ENCODE results near the gene UNC80. TPM values are rescaled to one million over a fixed set of nuclear protein-coding genes. Genes with fewer than 3 reads are reported as not detected.
"Not testable (repeated sequence)": the region's sequence is repeated elsewhere in the genome, so short reads cannot be mapped to it uniquely, and the experiment has no call there.

UNC80 gene, protein sequence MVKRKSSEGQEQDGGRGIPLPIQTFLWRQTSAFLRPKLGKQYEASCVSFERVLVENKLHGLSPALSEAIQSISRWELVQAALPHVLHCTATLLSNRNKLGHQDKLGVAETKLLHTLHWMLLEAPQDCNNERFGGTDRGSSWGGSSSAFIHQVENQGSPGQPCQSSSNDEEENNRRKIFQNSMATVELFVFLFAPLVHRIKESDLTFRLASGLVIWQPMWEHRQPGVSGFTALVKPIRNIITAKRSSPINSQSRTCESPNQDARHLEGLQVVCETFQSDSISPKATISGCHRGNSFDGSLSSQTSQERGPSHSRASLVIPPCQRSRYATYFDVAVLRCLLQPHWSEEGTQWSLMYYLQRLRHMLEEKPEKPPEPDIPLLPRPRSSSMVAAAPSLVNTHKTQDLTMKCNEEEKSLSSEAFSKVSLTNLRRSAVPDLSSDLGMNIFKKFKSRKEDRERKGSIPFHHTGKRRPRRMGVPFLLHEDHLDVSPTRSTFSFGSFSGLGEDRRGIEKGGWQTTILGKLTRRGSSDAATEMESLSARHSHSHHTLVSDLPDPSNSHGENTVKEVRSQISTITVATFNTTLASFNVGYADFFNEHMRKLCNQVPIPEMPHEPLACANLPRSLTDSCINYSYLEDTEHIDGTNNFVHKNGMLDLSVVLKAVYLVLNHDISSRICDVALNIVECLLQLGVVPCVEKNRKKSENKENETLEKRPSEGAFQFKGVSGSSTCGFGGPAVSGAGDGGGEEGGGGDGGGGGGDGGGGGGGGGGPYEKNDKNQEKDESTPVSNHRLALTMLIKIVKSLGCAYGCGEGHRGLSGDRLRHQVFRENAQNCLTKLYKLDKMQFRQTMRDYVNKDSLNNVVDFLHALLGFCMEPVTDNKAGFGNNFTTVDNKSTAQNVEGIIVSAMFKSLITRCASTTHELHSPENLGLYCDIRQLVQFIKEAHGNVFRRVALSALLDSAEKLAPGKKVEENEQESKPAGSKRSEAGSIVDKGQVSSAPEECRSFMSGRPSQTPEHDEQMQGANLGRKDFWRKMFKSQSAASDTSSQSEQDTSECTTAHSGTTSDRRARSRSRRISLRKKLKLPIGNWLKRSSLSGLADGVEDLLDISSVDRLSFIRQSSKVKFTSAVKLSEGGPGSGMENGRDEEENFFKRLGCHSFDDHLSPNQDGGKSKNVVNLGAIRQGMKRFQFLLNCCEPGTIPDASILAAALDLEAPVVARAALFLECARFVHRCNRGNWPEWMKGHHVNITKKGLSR (N-terminal part only)
- 0.79 TPM for total RNA-seq

DNA sequence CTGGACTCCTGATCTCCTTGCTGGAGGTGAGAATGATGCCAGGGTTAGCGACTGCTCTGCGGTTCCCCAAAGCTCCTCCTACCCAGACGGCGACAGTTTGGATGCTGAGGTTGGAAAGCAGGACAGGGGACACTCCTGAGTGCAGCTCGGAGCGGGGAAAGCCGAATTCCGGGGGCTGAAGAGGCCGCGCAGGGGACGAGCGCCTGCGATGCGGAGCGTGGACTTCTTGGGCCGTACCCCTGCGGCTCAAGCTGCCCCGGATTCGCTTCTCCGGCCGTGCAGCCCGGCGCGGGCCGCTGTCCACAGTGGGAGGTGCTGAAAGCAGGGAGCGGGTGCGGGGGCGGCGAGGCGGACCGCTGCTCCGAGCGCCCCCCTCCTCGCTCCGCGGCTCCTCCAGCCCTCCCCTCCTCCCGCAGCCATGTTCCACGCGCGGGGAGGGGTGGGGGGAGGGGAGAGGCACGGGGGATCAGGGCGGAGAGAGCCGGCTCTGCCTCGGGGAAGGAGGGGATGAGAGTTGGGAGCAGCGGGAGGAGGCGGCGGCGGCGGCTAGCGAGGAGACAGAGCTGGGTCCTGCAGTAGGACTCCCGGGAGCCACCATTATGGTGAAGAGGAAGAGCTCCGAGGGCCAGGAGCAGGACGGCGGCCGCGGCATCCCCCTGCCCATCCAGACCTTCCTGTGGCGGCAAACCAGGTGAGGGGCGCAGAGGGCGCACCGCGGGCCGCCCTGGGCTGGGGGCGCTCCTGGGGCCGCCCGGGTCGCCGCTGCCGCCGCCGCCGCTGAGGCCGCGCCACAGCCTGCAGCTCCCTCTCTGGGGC is at the start of gene UNC80:
Gene UNC80, plus strand, starts transcription at position 359 of the 816 bp plus-strand sequence. Its CDS starts 241 bp downstream, at position 600.
- peak; percentile 57 for DNase-seq

DNA sequence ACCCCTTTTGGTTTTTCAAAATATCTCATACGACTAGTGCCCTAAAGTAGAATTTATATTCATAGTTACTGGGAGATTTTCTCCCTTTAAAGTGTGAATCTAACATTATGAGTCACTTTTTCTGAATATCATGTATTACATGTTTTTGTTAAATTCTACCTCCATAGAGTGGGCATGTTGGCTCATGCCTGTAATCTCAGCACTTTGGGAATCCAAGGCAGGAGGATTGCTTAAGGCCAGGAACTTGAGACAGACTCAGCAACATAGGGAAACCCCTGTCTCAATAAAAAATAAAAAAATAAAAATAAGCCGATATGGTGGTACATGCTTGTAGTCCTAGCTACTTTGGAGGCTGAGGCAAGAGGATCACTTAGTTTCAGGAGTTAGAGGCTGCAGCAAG is 45.3 kb upstream of the UNC80 start:
- DNase-seq: no peak

DNA sequence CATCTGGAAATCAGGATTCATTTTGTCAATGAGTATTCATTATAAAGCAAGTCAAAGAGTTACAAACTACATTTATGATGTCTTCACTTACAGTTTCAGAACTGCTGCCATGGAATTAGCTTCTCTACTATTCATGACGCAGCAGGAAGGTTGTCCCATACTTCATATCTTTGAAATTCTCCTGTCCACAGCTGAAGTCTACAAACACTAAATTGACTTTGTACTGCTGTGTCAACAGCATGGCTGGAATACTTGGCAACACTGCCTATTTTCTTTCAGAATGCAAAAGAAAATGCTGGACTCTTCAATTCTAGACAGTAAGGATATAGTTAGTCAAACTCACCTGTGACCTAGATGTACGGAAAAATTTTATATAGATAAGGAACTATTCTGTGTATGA is 44.6 kb upstream of the UNC80 start:
- DNase-seq: no peak

DNA sequence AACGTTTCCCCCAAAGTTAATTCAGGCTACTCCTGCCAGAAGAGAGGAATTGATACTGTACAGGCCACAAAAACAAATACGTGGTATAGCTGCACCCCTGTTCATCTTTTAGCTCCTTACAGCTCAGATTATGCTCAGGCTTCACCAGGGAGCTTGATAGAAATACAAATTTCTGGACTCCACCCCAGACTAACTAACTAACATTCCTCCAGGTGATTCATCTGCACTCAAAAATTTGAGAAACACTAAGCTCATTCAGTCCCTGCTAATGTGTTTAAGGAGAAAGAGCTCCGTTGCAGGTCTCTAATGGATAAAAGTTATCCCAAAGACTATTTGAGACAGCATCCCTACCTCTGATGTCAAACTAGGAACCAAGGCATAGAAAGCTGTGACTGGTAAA is 36.8 kb upstream of the UNC80 start:
- no peak for DNase-seq

DNA sequence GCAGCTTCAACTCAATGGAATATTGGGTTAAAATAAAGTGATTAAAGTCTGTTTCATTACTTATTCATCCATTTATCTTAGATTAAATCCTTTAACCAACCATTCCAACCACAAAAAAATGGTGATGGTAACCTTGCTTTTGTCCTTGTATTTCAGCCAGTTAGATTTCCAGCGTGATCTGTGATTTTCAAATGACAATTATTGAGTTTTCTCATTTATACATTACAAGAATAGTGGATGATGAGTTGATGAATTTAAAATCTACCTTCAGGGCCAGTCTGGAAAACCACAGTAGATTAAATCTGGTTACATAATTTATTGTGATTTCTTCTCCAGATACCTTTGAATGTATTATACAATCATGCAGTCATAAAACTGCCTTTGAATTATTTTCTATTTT is 29.7 kb upstream of the UNC80 start:
- no peak for DNase-seq

DNA sequence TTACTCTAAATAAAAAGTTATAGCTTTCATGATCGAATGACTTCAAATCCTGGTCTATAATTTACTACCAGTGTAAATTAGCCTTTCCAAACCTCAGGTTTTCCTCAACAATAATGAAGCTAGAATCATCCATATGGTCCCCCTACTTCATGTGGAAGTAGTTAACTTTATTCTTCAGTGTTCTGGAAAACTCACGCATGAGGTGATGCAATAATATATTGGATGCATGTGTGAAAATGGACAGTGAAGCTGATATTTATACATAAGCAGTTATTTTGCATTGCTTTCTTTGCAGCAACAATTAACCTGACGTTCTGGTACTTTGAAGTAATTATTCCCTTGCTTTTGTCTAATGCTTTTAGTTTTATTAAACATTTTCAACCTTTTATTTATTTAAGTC is 18.6 kb upstream of the UNC80 start:
- DNase-seq: peak; percentile 48

DNA sequence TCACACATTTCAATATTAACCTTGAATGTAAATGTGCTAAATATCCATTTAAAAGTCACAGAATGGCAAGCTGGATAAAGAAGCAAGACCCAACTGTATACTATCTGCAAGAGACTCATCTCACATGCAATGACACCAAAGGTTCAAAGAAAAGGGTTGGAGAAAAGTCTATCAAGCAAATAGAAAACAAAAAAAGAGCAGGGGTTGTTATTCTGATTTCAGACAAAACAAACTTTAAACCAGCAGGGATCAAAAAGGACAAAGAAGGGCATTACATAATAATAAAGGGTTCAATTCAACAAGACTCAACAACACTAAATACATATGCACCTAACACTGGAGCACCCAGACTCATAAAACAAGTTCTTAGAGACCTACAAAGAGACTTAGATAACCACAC is 14.5 kb upstream of the UNC80 start:
- DNase-seq: no peak

DNA sequence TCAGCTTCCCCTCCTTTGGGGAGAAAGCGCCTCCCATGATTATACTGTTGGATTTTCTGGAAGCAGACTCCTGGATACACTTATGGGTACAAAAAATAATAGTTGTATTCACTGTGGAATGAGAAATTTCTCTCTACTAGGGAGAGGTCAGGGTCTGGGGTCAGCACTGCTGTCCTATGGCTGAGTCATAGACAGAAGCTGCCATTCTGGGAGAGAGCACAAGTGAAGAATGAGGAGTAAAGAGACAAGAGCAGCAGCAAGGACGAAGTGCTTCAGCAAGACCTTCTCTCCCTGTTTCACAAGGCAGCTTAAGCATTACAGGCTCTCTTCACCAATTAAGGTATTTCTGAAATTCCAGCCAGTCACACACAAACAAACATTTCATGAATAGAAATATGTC is 10.1 kb upstream of the UNC80 start:
- no peak for DNase-seq

DNA sequence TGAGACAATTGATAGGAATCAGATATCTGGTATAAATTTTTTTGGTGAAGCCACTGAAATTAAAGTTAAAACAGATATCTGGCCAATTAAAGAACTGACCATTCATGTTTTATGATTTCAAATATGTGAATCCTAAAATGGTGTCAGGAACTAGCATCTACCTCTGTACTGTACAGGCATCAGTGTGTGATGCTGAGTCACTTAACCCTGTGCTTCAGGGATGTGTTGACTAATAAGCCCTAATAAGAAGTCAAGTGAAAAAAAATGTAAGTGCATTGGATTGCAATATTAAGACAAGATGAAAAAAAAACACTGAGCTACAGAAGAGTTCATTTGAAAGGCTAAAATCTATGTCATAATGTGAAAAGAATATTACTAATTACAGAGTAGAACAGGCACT is 9.1 kb upstream of the UNC80 start:
- DNase-seq: no peak

DNA sequence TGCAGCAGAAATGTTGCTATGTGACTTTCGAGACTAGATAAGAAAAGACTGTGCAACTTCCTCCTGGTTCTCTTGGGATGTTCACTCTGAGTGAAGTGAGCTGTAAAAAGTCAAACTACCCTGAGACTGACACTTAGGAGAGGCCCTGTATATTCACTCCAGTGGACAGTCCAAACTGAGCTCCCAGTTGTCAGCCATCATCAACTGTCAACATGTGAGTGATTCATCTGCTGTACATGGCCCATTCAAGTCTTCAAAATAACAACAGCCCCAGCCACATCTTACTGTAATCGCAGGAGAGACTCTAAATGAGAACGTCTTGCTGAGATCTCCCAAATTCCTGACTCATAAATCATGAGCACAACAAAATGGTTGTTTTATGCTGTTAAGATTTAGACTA is 8.5 kb upstream of the UNC80 start:
- no peak for DNase-seq

DNA sequence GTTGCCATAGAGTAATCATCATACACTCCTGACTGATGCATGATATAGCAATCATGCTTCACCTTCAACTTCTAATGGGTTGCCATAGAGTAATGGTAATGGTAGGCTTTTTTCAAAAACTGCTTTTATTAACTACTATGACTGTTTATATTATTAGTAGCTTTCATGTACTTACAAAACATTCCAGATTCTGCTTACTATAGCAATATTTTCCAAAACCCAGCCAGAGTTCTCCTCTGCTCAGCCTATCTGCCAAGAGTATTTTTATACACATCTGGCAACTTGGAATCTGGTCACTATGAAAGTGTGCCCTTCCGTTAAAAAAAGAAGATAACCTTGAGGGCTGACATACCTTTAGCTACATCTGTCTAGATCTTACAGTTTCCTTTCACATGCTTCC is 5.0 kb upstream of the UNC80 start:
- DNase-seq: no peak

DNA sequence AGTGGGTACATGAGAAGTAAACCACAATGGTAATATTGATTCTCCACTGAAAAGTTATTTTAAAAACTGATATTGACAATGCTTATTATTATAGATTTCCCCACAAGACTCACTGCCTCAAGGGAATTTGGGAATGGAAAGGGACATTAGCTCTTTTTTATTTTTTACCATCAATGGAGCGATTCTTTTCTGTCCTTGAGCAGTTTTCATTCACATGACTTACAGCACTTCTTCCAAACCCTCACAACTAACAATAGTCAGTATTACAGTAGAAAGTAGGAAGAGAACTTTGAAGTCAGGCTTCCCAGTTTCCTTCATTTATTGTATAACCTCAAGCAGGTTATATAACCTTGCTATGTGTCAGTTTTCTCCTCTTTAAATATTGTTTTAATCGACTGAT is 4.3 kb upstream of the UNC80 start:
- no peak for DNase-seq

DNA sequence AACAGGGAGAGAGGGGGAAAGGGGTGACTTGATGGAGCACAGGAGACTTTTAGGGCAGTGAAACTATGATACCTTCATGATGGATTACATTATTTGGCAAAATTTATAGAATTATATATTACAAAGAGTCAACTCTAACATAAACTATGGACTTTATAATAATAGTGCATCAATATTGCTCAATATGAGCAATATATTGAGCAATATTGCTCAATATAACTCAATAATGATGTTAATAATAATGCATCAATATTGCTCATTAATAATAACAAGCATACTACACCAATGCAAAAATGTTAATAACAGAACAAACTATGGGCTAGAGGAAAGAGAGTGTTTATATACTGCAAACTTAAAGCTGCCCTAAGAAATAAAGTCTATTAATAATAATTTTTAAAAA is 3.1 kb upstream of the UNC80 start:
- DNase-seq: no peak

DNA sequence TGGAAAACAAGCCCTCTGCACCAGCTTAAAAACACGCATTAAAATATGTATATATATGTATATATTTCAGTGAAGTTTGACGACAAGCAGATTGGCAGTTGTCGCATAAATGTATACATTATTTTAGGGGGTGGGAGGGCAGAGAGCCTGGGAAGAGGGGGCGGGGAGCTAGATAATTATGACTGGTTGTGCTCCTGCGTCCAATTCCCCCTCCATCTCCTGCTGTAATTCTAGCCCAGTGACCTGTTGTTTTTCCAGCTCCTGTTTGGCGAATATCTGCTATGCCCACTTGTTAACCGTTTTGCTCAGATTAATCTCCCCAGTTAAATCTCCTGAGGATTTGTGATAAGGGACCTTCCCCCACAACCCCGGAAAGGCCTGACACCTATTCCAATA is 656 bp downstream of the UNC80 start:
- DNase-seq: no peak

DNA sequence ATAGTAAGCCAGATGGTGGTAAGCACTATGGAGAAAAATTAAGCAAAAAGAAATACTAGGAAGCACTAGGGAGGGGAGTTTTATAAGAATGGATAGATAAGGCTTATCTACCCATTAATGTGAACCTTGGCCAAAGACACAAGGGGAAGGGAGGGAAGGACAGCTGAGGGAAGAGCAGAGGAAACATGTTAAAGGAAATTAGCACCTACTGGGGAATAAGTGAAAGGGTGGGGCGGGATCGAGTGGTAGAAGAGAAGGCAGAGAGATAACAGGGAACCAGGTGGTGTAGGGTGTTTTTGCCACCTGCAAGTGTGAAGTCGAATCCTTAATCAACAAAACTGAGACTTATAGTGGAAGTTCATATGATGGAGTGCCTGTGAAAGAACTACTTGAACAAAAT is 1.7 kb downstream of the UNC80 start:
- no peak for DNase-seq

DNA sequence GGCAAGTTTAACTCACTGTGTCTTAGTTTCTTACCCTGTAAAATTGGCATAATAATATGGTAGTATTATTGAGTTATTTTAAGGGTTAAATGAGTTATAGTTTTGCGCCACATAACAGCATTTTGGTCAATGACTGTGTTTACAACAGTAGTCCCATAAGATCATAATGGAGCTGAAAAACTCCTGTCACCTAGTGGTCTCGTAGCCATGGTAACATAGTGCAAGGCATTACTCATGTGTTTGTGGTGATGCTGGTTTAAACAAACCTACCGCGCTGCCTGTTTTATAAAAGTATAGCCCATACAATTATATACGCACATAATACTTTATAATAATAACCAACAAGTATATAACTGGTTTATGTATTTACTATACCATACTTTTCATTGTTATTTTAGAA is 15.8 kb downstream of the UNC80 start:
- DNase-seq: no peak

DNA sequence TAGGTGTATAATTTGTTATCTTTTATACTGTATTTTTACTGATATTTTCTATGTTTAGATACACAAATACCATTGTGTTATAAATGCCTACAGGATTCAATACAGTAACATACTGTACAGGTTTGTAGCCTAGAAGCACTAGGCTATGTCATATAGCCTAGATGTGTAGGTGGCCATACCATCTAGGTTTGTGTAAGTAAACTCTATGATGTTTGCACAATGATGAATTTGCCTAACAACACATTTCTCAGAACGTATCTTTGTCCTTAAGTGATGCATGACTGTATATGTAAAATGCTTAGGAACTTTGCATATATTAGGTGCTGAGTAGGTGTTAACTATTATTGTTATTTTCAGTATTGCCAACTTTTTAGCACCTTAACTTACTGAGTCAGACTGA is 17.3 kb downstream of the UNC80 start:
- no peak for DNase-seq

DNA sequence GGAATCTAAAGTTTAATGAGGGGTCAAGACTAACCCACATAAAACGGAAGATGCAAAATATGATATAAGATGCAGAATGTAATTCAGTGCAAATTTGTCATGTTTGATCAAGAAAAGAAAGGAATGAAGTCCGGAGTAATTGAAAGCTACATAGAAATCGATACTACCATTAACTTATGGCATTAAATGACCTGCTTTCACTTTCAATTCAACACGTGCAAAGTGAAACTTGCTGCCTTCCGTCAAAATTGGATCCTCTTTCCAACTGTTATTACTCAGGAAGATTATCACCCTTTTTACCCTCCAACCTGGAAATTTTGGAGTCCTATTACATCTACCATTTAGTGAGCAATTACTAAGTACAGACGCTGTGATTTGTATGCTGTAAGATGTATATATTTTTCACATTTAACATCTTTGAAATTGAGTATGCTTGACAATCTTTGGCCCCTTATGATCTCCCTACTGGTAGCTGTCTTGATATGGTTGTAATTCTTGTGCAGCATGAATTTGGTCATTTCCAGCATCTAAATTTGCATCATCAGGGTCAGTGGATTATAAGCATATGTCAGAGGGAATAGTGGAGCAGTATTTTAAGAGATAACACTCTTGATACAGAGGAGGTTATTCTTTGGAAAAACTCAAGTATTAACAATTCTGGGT is 18.6 kb downstream of the UNC80 start:
- DNase-seq: no peak

DNA sequence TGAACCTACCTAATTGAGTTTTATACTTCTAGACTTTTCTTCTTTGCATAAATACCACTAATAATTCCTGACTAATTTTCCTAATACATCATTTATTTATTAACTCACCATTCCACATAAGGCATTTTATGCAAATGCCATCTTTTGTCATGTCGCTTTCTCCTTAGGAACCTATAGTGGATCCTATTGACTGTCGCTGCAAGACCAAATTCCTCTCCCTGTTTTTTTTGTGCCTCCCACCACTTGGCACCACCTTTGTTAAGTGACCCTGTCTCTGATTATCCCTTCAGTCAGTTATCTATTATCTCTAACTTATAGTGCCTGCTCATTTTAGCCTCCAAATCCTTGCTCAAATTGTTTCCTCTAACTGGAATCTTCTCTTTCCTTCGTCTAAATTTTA is 19.5 kb downstream of the UNC80 start:
- no peak for DNase-seq

DNA sequence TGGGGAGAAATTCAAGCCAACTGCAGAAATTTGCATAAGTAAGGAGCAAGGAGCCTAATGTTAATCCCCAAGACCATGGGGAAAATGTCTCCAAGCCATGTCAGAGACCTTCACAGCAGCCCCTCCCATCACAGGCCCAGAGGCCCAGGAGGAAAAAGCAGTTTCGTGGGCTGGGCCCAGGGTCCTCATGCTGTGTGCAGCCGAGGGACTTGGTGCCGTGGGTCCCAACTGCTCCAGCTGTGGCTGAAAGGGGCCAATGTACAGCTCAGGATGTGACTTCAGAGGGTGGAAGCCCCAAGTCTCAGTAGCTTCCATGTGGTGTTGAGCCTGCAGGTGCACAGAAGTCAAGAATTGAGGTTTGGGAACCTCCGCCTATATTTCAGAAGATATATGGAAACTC is 23.8 kb downstream of the UNC80 start:
- DNase-seq: not testable (repeated sequence)

DNA sequence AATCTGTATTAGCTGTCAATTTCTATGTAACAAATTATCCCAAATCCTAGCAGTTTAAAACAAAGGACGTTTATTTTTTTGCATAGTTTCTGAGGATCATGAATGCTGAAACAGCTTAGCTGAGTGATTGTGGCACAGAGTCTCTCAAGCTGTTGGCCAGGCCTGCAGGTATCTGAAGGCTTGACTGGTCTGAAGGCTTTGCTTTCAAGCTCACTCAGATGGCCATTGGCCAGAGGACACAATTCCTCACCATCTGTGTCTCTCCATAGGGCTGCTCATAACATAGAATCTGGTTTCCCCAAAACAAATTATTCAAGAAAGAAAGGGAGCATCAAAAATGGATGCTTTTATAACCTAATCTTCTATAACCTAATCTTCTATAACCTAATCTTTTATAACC is 33.7 kb downstream of the UNC80 start:
- DNase-seq: no peak
